Fibroblast of skin of left quadriceps (primary cell): Measurements from ENCODE around the gene KRT37.
"Not testable (repeated sequence)": the region's sequence is repeated elsewhere in the genome, so short reads cannot be mapped to it uniquely, and the experiment has no call there.

Experiments used
- DNase-seq, 2 experiments: peaks; one replicate each; pipeline ENCODE4 v3.0.0-alpha.2; 2013; ENCODE audit warnings: low read depth in 2 of 2

Gene KRT37

DNA sequence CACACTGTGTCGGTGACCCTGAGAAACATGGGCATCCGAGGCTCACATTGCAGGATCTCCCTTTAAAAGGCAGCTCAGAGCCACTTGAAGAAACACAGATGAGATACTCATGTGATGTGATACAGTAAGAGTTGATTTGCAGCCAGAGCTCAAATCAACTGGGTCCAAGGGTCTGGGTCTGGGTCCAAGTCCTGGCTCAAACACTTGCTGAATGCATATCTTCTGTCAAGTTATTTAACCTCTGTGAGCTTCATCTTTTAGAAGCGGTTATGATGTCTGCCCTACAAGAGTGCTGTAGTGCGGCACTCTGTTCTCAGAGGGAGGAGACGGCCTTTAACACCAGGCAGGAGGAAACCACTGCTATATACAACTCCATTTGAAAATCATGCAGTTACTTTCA is 10.0 kb upstream of the KRT37 start:
- no peak for DNase-seq

DNA sequence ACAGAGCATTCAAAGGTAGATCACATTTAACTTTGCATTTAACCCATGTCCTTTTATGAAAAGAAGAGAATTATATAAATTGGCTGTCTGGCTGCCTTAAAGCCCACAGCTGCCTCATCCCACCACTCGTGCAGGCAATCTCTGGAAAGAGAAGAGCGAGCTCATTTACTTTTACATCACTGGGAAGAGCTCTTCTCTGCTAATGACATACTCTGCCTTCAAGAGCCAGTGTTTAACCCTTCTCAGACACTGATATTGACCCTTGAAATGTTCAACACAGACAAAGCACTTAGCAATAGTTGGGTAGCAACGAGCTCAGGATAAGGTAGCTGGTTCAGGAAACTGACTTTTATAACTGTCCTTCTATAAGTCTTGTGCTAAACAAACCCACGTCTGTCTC is 9.6 kb upstream of the KRT37 start:
- DNase-seq, result no peak

DNA sequence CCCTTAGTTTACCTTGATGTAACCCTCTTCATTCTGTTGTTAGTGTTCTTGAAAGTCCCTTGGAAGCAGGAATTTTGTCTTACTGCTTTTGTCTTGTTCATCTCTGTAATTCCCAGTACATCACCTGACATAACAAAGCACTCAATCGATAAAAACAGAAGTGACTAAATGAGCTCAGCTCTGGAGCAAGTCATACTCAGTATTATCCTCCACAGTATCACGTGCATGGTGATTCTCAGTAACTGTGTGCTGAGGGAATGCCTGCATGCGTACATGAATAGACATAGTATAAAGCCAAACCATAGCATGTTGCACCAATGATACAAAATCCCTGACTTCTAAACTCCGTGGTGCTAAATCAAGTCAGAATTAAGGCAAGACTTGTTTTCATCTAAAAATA is 9.2 kb upstream of the KRT37 start:
- DNase-seq, result no peak

DNA sequence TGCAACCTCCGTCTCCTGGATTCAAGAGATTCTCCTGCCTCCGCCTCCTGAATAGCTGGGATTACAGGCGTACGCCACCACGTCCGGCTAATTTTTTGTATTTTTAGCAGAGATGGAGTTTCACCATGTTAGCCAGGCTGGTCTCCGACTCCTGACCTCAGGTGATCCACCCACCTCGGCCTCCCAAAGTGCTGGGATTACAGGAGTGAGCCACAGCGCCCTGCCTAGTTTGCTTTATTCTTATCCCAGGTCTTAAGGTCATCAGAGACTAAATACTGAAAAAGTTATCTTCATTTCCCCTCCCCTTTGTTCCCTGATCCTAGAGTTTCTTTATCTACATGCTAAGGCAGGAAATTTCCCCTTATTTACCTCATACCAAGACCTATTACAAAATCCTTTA is 6.0 kb upstream of the KRT37 start:
- not testable (repeated sequence) for DNase-seq

DNA sequence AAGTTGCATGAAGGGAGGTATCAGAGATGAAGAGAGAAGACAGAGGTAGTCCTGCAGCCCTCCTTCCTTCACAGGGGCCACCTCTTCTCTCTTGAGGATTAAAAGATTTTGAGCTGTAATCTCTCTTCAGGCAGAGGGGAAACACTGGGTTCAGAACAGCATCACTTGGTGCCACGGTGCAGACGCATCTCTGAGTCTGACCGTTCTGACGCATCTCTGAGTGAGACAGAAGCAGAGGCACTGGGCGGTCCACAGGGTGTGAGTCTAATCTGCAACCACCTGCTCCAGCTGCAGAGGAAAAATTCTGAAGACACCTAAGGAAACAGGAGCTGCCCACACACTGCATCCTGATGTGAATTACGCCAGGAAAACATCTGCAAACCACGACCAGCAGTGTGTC is 5.3 kb upstream of the KRT37 start:
- no peak for DNase-seq

DNA sequence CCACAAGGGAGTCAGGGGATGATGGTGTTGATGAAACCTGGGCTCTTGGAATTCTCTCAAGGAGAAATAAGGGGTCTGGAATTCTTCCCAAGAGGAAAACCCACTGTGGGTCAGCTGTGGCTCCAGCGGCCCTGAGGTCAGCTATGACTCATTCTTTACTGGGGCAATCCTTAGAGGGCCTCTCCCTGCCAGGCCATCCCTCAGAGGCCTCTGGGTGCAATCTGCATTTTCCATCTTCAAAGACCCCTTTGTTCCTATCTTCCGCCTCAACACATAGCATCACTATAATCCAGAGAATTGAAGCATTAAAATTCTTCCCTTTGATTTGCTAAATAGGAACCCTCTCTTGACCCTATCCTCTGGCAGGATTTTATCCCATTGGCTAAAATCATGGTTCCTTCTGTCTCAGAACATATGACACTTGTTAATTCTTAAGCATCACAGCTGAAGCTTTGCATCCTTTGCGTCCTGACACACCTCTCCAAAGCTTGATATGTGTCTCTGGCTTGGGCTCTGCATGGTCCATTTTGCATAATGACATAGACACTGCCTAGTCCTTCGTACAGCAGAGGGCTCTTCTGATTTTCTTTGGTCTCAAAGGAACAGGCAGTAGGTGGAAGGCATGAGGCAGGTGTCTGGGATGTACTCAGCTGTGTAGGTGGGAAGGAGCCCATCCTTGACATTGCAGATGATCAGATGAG is 4.4 kb upstream of the KRT37 start:
- no peak for DNase-seq

DNA sequence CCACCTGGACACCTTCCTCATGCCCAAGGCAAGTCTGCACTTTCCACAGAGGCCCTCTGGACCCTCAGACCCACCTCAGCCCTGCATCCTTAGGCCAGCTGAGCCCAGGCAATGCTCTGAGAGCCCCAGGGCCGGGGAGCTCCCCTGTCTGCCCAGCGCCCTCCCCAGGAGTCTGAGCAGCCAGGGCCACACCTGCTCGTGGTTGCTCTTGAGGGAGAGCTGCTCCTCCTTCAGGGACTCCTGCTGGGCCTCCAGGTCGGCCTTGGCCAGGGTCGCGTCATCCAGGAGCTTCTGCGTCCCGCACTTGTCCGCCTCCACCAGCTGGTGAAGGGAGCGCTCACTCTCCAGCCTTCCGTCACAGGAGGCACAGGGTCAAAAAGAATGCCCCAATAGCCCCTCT is 1.8 kb downstream of the KRT37 start:
- DNase-seq, result not testable (repeated sequence)

DNA sequence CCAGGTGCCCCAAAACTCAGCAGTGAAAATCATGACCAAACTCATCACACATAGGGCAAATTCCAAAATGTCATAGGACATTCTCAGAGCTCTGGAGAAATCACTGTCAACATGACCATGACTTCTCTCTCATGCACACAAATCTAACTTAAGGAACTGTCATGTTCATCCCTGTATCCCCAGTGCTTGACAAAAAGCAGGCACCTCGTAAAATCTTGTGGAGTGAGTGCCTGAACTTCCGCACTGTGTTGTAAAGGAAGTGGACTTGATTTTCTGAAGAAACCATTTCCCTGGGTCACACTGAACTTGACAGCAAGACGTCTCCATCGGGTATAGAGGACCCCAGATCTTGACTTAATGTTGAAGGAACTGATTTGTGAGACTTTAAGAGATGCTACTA is 2.8 kb downstream of the KRT37 start:
- no peak for DNase-seq

DNA sequence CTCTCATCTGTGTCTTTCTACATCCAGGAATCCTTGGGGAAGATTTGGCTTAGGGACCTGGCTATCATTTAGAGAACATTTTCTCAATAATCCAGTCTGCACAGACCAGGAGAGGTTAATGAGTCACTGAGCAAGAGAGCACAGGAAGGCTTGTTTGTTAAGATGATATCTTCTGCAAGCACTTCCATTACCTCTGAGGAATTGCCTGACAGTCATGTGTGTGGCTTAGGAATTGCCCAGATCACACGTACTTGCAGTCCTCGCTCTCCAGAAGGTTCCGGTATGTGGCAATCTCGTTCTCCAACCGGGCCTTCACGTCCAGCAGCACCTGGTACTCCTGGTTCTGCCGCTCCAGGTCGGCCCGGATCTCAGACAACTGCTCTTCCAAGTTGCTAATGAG is 3.3 kb downstream of the KRT37 start:
- no peak for DNase-seq

DNA sequence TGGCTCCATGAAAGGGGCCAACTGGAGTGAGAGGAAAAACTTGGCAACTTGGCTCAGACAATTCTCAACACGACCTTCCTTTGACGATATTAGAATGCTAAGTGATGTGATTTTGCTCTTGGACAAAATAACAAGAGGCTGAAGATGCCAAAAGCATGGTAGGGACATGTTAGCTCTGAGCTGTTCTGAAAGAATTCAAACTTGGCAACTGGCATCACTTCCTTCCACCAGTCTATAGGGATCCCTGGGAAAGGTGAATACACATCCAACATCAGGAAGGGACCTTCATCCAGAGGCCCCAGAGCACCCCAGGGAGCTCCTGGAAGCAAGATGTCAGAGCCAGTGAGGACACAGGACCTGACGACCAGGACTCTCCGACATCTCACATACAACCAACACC is 4.3 kb downstream of the KRT37 start:
- DNase-seq, result no peak

DNA sequence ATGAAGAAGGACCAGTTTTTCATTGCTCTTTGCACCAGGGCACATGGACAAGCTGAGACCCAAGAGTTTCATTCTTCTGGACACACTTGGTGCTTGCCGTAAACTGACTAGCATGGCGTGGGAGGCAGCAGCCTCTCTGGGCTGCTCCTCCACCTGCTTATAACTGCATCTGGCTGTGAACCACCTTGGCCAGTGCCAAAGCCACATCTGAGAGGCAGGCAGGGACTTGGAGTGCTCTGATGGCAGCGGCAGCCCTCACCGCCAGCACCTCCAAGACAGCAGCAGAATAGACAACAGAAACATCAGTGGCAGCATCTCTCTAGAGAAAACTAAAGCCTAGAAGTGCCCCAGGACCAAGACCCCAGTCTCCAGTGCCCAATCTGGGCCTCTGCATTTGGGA is 4.7 kb downstream of the KRT37 start:
- DNase-seq, result no peak

DNA sequence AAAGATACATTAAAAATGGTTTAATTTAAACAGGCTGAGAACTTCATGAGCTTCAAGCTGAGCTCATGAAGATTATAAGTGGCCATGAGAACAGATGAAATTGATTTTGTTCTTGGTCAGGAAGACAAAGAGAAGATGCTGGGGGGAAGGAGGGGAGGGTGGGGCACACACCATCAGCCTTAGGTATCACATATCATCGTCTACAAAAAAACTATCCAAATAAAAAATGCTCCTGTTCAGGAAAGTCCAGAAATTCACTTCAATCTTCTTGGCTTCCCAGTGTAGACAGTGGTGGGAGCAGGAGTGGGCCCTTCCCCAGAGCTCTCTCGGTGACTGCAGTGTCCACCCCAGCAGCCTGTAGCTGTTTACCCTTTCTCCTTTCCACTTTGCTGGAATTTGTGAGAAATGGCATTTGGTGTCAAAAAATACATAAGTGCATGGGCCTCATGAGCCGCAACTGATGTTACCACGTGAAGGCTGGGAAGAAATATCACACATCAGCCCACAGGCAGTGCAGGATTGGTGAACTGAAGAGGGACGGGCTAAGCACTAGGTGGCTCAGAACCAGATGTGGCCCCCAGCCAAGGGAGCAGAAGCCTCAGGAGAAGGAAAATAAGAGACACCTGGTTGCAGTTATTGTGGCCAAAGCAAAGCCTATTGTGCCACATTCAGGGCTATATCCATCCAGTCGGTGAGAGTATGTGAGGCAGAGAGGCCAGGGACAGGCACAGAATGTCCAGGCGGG is 6.1 kb downstream of the KRT37 start:
- no peak for DNase-seq

DNA sequence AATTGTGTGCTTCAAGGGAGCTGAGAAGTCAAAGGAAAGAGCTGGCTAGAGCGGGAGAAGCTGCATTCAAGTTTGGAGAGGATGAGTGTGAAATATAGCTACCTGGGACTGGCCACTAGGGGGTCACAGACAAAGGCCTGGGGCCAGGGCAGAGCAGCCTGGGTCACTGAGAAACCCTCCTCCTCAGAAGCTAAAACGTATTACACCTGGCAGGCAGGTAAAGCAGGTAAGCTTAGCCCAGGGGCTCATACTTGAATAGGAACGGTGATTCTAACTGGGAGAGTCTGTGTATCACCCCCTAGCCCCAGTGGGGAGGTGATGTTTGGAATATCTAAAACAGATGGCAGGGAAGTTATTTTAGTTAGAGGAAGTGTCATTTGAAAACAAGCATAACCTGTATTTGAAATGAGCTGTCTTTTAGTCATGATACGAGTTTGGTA is 6.8 kb downstream of the KRT37 start:
- no peak for DNase-seq

DNA sequence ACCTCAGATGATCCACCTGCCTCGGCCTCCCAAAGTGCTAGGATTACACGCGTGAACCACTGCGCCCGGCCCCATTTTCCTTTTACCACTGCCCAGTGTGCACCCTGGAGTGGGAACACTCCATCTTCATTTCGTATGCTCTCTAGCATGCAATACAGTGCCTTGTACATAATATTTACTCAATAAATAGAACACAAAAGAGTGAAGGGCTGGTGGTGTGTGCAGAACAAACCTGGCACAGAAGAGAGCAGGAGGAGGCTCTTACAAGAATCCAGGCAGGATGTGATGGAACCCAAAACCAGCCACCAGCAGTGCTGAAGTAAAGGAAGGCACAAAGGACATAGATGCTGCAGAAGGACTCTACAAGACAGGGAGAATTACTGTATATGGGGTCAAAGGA is 7.3 kb downstream of the KRT37 start:
- no peak for DNase-seq

DNA sequence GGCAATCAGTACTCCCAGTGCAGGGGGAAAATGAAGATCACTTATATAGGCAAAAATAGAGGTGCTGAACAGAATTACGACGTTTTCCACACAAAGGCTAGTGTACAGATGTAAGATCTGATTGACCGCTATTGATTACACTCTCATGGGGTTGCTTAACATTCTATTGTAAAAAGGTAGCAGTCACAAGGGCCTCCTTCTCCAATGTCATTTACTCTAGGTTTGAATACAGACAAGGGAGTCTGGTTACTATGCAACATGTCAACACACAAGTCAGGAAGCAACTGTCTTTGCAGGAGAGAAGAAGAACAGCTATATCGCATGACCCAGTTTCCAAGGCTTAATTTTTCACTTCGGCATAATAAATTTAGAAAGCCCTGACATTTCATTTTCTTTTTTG is 7.9 kb downstream of the KRT37 start:
- no peak for DNase-seq

DNA sequence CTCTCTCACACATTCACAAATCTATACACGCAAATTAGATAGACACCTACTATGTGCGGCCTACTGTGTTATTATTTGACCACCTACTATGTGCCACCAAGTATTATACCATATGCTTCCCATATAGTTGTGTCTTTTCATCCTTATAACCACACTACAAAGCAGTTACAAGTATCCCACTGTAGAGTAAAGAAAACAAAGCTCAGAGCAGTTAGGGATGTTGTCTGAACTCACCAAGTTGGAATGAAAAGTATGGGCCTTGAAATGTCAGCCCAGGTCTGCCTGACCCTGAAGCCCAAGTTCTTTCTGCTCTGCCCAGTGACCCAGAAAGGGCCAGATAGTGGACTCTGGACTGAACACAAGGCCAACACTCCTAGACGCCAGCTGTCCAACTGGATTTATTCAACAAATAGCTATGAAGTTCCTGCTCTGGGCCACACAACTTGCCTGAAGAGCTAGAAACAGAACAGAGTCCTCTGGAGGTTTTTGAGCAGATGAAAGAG is 8.5 kb downstream of the KRT37 start:
- no peak for DNase-seq

DNA sequence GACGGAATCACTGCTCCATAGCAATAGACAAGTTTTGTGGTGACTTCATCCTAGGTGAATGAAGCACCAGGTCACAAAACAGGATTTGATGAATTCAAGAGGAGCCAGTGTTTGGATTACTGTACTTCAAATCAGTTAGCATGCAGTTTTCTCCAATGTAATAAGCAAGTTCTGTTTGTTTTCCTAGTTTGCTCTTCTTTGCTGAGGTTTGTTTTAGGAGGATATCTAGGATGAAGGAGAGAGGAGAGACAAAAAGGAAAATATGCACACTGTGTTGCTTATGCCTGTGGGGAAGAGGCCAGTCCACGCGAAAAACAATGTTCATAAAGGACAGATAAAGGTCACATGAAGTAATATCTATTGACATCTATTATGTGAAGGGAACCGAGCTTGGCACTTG is 9.0 kb downstream of the KRT37 start:
- no peak for DNase-seq

DNA sequence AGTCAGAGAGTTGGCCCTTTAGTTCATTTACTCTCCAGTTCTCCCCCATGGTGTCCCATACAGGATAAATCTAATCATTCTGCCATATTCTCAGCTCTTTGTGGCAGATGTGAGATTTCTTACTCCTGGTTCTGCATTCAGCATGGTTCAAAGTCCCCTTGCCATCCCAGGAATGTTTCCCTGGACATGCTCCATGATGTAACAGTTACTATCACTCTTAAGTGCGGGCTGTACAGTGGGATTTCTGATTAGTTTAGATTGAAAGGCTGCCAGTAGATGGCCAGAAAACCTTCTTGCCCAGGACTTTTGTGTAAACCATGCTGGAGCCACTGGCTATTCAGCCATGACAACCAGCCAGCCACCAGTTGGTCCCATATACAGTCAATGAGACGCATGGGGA is 10.4 kb downstream of the KRT37 start:
- DNase-seq, result no peak

DNA sequence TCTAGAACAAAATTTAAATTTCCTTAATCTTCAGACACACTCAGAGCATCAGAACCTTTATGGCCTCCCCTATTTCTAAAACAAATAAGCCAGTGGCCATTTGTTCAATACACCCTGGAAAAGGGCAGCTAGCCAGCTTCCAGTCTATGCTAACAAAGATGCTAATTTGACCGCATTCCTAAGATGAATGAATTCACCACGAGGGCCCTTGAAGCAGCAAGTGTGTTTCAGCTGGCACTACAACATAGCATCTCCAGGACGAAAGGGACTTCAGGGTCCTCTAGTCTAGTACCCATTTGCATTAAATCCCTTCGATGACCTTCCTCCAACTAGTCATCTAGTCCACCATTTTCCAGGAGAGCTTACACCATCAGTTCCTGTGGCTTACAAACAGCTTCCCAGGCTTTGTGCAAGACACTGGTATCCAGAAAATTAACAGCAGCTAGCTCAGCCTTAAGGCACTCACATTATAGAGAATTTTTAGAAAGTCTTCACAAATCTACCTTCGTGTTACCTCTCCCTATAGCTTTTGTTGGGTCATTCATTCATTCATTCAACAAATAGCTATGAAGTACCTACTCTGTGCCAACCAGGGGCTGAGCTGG is 10.9 kb downstream of the KRT37 start:
- no peak for DNase-seq

DNA sequence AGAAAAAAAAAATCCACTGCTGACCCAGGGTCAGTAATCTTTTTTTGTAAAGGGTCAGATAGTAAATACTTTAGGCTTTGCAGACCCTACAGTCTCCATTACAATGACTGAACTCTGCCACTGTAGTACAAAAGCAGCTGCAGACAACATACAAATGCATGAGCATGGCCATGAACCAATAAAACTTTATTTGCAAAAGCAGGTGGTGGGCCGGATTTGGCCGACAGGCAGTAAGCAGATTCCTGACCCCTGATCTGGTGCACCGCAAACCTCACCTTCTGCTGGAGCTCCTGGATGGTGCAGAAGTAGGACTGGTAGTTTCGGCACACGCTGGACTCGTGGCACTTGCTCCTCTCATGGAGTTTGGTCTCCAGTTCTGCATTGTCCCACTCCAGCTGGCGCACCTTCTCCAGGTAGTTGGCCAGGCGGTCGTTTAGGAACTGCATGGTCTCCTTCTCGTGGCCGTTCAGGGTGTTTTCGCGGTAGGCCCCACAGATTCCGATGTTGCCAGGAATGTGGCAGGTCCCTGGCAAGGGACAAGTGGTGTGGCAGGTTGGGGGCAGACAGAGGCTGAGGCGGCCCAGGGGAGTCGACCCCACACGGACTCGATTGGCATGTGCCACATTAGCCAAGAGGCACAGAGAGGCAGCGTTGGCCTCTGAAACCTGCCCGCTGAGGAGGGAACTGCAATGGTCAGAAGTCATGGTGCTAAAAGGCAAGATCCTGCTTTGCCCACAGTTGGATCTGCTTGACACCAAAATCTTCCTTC is 13.1 kb downstream of the KRT37 start:
- no peak for DNase-seq

DNA sequence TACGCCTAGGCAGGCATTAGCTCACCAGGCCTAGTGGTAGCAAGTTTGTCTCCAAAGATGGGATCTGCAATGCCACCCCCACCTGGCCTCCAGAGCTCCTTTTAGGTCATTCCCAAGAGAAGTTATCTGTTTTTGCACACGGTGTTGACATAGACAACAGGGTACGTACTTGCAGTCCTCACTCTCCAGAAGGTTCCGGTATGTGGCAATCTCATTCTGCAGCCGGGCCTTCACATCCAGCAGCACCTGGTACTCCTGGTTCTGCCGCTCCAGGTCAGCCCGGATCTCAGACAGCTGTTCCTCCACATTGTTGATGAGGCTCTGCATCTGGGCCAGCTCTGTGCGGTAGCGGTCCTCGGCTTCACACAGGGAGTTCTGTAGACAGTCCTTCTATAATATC is 17.2 kb downstream of the KRT37 start:
- DNase-seq, result no peak

DNA sequence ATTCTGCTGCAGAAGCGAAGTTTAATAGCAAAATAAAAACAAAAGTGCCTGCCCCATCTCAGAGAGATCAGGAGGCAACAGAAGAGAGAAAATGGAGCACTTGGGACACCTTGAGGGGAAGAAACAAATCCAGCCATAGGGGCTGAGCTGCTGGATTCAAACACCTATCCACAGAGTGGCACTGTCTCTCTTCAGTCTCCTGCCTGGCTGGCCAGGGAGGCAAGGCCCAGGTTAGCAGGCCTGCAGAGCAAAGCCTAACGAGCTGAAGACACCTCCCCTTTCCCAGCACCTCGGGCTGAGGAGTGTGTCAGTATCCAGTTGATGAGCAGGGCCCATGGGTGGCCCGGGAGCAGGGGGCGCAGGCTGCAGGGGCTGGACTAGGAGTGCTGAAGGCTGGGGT is 18.2 kb downstream of the KRT37 start:
- no peak for DNase-seq
